ENCODE measurements around the gene TMEM120B.

Gene TMEM120B

GRCh38 chr12:121814429-121815119 lies 102.0 kb downstream of the TMEM120B start:
- DNase-seq (ENCODE audit: low read depth): no peak
- no peak overlapping the region for H3K4me3 ChIP-seq (replicated peaks; ENCODE audit: low read depth, low read length)
- no peak for TF ChIP-seq CTCF (IDR thresholded peaks at IDR 0.05; ENCODE audit: low read length, missing control alignments)

GRCh38 chr12:121815263-121815662 lies 102.7 kb downstream of the TMEM120B start:
- DNase-seq (ENCODE audit: low read depth): no peak
- no peak for TF ChIP-seq CTCF (IDR thresholded peaks at IDR 0.05; ENCODE audit: low read length, missing control alignments)
- H3K4me3 ChIP-seq (replicated peaks; ENCODE audit: low read depth, low read length): no peak overlapping the region

DNA sequence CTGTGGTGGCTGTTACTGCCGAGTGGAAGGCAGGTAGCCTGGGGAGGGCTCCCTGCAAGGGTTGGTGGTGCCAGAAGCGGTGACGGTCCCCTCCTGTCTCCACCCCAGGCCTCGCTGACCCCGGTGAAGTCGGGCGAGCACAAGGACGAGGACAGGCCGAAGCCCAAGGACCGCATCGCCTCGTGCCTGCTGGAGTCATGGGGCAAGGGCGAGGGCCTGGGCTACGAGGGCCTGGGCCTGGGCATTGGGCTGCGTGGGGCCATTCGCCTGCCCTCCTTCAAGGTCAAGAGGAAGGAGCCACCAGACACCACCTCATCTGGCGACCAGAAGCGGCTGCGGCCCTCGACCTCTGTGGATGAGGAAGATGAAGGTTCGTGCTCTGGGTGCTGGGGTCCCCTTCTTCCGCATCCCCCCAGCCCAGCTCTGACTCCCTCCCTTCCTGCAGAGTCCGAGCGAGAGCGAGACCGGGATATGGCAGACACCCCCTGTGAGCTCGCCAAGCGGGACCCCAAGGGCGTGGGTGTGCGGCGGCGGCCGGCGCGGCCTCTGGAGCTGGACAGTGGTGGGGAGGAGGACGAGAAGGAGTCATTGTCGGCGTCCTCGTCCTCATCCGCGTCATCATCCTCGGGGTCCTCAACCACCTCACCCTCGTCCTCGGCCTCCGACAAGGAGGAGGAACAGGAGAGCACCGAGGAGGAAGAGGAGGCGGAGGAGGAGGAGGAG lies 104.5 kb downstream of the TMEM120B start:
- H3K4me3 ChIP-seq (replicated peaks; ENCODE audit: low read depth, low read length): no peak overlapping the region
- no peak for DNase-seq (ENCODE audit: low read depth)
- TF ChIP-seq CTCF (IDR thresholded peaks at IDR 0.05; ENCODE audit: low read length, missing control alignments): no peak

- DNase-seq (ENCODE audit: low read depth): no peak
- no peak for TF ChIP-seq CTCF (IDR thresholded peaks at IDR 0.05; ENCODE audit: low read length, missing control alignments)
- H3K4me3 ChIP-seq (replicated peaks; ENCODE audit: low read depth, low read length): no peak overlapping the region
These were observed 105.1 kb downstream of the TMEM120B start for GRCh38 chr12:121817648-121818043.

- no peak for TF ChIP-seq CTCF (IDR thresholded peaks at IDR 0.05; ENCODE audit: low read length, missing control alignments)
- no peak overlapping the region for H3K4me3 ChIP-seq (replicated peaks; ENCODE audit: low read depth, low read length)
- no peak for DNase-seq (ENCODE audit: low read depth)
These were observed 106.8 kb downstream of the TMEM120B start for GRCh38 chr12:121819212-121819949.

DNA sequence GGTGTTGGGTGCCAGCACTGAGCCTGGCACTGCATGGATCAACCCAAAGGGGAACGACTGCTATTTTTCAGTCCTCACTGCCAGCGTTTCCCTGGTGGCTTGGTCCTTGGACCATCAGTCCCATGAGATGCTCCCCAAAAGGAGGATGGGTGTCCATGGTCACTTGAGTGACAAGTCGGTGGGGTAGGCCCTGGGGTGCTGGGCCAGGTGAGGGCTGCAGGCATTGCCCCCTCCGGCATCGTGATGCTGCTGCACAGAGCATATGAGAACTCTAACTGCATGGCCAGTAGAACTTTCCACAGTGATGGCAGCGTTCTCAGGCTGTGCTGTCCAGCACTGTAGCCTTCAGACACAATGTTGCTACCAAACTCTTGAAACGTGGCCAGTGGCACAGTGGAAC lies 107.5 kb downstream of the TMEM120B start:
- H3K4me3 ChIP-seq (replicated peaks; ENCODE audit: low read depth, low read length): no peak overlapping the region
- DNase-seq (ENCODE audit: low read depth): no peak
- TF ChIP-seq CTCF (IDR thresholded peaks at IDR 0.05; ENCODE audit: low read length, missing control alignments): no peak

Measured in fibroblast of pulmonary artery (primary cell).